GM23338 (cell line): ENCODE data around the gene ZBTB20. TPM values are rescaled to one million over a fixed set of nuclear protein-coding genes. Genes with fewer than 3 reads are reported as not detected.

Experiments used
- ATAC-seq: fragments of 200-7000 bp; cut with Tn5 transposase; 3 replicates; pipeline ENCODE4 v1.9.1; 2020
- DNase-seq: peaks from one replicate; pipeline ENCODE4 v3.0.0-alpha.2; 2015; ENCODE audit warnings: low spot score
- H2AFZ ChIP-seq: fragments of 200-600 bp; sonication (generic); 2 replicates; pipeline ENCODE4 v1.8.0; 2016; ENCODE audit warnings: antibody characterized with exemption, mild to moderate bottlenecking, moderate library complexity
- H3F3A ChIP-seq: fragments of 200-600 bp; sonication (generic); replicated peaks from 2 replicates; pipeline ENCODE4 v1.8.0; 2017; ENCODE audit warnings: antibody characterized with exemption, mixed run types, low read depth
- H3K27ac ChIP-seq: fragments of 200-600 bp; sonication (generic); 2 replicates; pipeline ENCODE4 v1.6.1; 2016; ENCODE audit warnings: low read depth
- H3K27me3 ChIP-seq: fragments of 200-600 bp; sonication (generic); 2 replicates; pipeline ENCODE4 v1.8.0; 2016; ENCODE audit warnings: mild to moderate bottlenecking, mixed run types, moderate library complexity; ENCODE audit not compliant: insufficient read depth
- H3K36me3 ChIP-seq: fragments of 200-600 bp; sonication (generic); 2 replicates; pipeline ENCODE4 v1.8.0; 2016; ENCODE audit warnings: mild to moderate bottlenecking; ENCODE audit not compliant: insufficient read depth
- H3K4me1 ChIP-seq: fragments of 200-600 bp; sonication (generic); 2 replicates; pipeline ENCODE4 v1.8.0; 2016; ENCODE audit warnings: mild to moderate bottlenecking, moderate library complexity; ENCODE audit not compliant: insufficient read depth
- H3K4me2 ChIP-seq: fragments of 200-600 bp; sonication (generic); 2 replicates; pipeline ENCODE4 v1.7.1; 2017; ENCODE audit warnings: mixed run types
- H3K4me3 ChIP-seq: fragments of 200-600 bp; sonication (generic); 2 replicates; pipeline ENCODE4 v1.6.1; 2016; ENCODE audit warnings: mixed run types
- H3K79me2 ChIP-seq: fragments of 200-600 bp; sonication (generic); replicated peaks from 2 replicates; pipeline ENCODE4 v1.8.0; 2017; ENCODE audit warnings: mild to moderate bottlenecking; ENCODE audit not compliant: insufficient read depth
- H3K9me2 ChIP-seq: fragments of 200-600 bp; sonication (generic); 2 replicates; pipeline ENCODE4 v1.8.0; 2017; ENCODE audit not compliant: insufficient read depth
- H4K20me1 ChIP-seq: fragments of 200-600 bp; sonication (generic); replicated peaks from 2 replicates; pipeline ENCODE4 v1.8.0; 2017; ENCODE audit warnings: mild to moderate bottlenecking; ENCODE audit not compliant: insufficient read depth
- H3K27ac Mint-ChIP-seq: 2 replicates; pipeline ENCODE4 v1.8.0; 2020; ENCODE audit warnings: inconsistent platforms, mild to moderate bottlenecking, moderate library complexity, mixed read lengths
- H3K27me3 Mint-ChIP-seq: 3 replicates; pipeline ENCODE4 v1.8.0; 2022; ENCODE audit warnings: low read depth, mild to moderate bottlenecking, moderate library complexity, mixed read lengths, inconsistent platforms; ENCODE audit not compliant: insufficient read depth, poor library complexity
- H3K36me3 Mint-ChIP-seq: 3 replicates; pipeline ENCODE4 v1.8.0; 2021; ENCODE audit warnings: low read depth, mild to moderate bottlenecking, inconsistent platforms, moderate library complexity, mixed read lengths
- H3K4me1 Mint-ChIP-seq: 3 replicates; pipeline ENCODE4 v1.8.0; 2020; ENCODE audit warnings: mild to moderate bottlenecking, inconsistent platforms, mixed read lengths
- H3K4me3 Mint-ChIP-seq: 3 replicates; pipeline ENCODE4 v1.8.0; 2021; ENCODE audit warnings: moderate library complexity, mild to moderate bottlenecking, inconsistent platforms, mixed read lengths
- H3K9me3 Mint-ChIP-seq: 3 replicates; pipeline ENCODE4 v1.8.0; 2020; ENCODE audit warnings: moderate library complexity, mild to moderate bottlenecking, inconsistent platforms, mixed read lengths
- CREB1 ChIP-seq: fragments of 250-450 bp; sonication (Bioruptor Pico); IDR thresholded peaks from 2 replicates; pipeline ENCODE4 v1.5.0; 2020; ENCODE audit warnings: low read depth, mild to moderate bottlenecking, moderate library complexity
- EZH2 ChIP-seq: fragments of 200-600 bp; sonication (generic); IDR thresholded peaks from one replicate; pipeline ENCODE4 v1.8.0; 2017; ENCODE audit warnings: antibody characterized with exemption, mild to moderate bottlenecking, low read depth; ENCODE audit not compliant: unreplicated experiment
- EZH2phosphoT487 ChIP-seq: fragments of 200-600 bp; sonication (generic); IDR thresholded peaks from one replicate; pipeline ENCODE4 v1.8.1; 2018; ENCODE audit warnings: antibody characterized with exemption; ENCODE audit not compliant: unreplicated experiment
- JUNB ChIP-seq: IDR thresholded peaks from one replicate; pipeline ENCODE4 v1.6.1; 2016; ENCODE audit warnings: antibody characterized with exemption; ENCODE audit not compliant: unreplicated experiment
- NANOG ChIP-seq: IDR thresholded peaks from 2 replicates; pipeline ENCODE4 v1.6.1; 2016; ENCODE audit warnings: antibody characterized with exemption, borderline replicate concordance
- POLR2AphosphoS5 ChIP-seq: IDR thresholded peaks from 2 replicates; pipeline ENCODE4 v1.6.1; 2016; ENCODE audit warnings: antibody characterized with exemption, low read depth
- STAT1 ChIP-seq: IDR thresholded peaks from one replicate; pipeline ENCODE4 v1.6.1; 2016; ENCODE audit warnings: antibody characterized with exemption; ENCODE audit not compliant: unreplicated experiment
- ZNF114 ChIP-seq: fragments of 250-450 bp; sonication (Bioruptor Pico); IDR thresholded peaks from 2 replicates; pipeline ENCODE4 v1.5.0; 2020; ENCODE audit warnings: mild to moderate bottlenecking, moderate library complexity
- ZNF331 ChIP-seq: fragments of 250-450 bp; sonication (Bioruptor Pico); IDR thresholded peaks from 2 replicates; pipeline ENCODE4 v1.5.0; 2020; ENCODE audit warnings: low read depth, mild to moderate bottlenecking, moderate library complexity
- polyA plus RNA-seq: library from polyadenylated mRNA; unstranded; fragments of >200 nt; fragmentation: Nextera tagmentation; extraction: Ambion mirVana; gene quantifications from 2 replicates; pipeline ENCODE4 v1.2.1, GENCODE V29; 2016
- total RNA-seq: library from RNA; depleted of rRNA; stranded (reverse); fragments of >200 nt; shearing (Covaris generic); gene quantifications from 2 replicates; pipeline ENCODE4 v1.2.3, GENCODE V29; 2014
- TF ChIP-seq, protein P1 (sequence below): IDR thresholded peaks from 2 replicates; pipeline ENCODE4 v1.6.1; 2016; ENCODE audit warnings: antibody characterized with exemption
- TF ChIP-seq, protein P2 (sequence below): IDR thresholded peaks from one replicate; pipeline ENCODE4 v1.6.1; 2018; ENCODE audit warnings: antibody characterized with exemption; ENCODE audit not compliant: unreplicated experiment
- TF ChIP-seq, protein P3 (sequence below), 2 experiments: fragments of 200-600 bp in 1 of 2; sonication (generic) in 1 of 2; conservative IDR thresholded peaks; 2 replicates each; pipeline versions ENCODE4 v1.5.1 to v1.6.1; 2016 to 2017; ENCODE audit warnings: antibody characterized with exemption in 2 of 2, low read depth in 2 of 2, mild to moderate bottlenecking in 2 of 2, moderate library complexity in 1 of 2
- TF ChIP-seq, protein P4 (sequence below): fragments of 250-450 bp; sonication (Bioruptor Pico); IDR thresholded peaks from 2 replicates; pipeline ENCODE4 v1.5.0; 2020; ENCODE audit warnings: mild to moderate bottlenecking, moderate library complexity

ZBTB20 gene
- total and polyA plus RNA-seq, 2 experiments from 2014 or later, result 2.0 to 3.3 TPM

DNA sequence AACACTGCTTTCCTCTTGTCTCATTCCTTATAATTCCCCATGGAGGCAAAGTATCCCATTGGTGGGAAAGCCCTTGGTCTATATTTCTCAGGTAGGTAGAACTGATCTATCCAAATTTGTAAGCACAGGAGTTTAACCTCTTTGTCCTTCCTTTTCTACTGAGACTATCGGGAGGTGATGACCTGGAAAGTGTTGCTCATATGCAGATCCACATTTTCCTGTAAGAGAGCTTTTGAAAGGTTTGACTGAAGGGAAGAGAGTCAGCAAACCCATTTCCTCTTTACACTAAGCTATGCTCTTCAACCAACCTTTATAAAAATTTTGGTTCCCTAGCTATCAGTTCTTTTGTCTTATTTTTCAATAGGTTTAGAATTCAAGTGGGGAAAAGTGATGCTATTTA lies 652.6 kb downstream of the ZBTB20 start:
- no peaks in the 10 kb centered on the region for H3K79me2 ChIP-seq

More for the DNA sequence above, 652.6 kb downstream of the ZBTB20 start:
- ATAC-seq (no peak), DNase-seq (no peak)
- no peaks in the 10 kb centered on the region for H3K27me3 ChIP-seq
- H3K4me2 ChIP-seq, result no peak overlapping the region
- Mint-ChIP-seq H3K4me1 (peaks cover 6% of the 10 kb centered on the region; the same call in 2 of the 3 replicates), H3K27me3 (no peaks in the 10 kb centered on the region), H3K9me3 (no peaks in the 10 kb centered on the region), H3K4me3 (no peak overlapping the region), H3K36me3 (no peaks in the 10 kb centered on the region), H3K27ac (no peak overlapping the region)
- H4K20me1 ChIP-seq, result no peaks in the 10 kb centered on the region
- no peak overlapping the region for H3K4me3 ChIP-seq
- H3K4me1 ChIP-seq, result no peaks in the 10 kb centered on the region
- 0 out of 2 replicates have a peak, but pooled peaks cover 4% of the 10 kb centered on the region for H3K9me2 ChIP-seq
- no peak for TF ChIP-seq EZH2phosphoT487
- TF ChIP-seq, protein P1, sequence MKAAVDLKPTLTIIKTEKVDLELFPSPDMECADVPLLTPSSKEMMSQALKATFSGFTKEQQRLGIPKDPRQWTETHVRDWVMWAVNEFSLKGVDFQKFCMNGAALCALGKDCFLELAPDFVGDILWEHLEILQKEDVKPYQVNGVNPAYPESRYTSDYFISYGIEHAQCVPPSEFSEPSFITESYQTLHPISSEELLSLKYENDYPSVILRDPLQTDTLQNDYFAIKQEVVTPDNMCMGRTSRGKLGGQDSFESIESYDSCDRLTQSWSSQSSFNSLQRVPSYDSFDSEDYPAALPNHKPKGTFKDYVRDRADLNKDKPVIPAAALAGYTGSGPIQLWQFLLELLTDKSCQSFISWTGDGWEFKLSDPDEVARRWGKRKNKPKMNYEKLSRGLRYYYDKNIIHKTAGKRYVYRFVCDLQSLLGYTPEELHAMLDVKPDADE, result no peak
- no peak for TF ChIP-seq JUNB
- no peak for TF ChIP-seq NANOG
- no peak for TF ChIP-seq CREB1
- TF ChIP-seq POLR2AphosphoS5, result no peak
- TF ChIP-seq, protein P2, sequence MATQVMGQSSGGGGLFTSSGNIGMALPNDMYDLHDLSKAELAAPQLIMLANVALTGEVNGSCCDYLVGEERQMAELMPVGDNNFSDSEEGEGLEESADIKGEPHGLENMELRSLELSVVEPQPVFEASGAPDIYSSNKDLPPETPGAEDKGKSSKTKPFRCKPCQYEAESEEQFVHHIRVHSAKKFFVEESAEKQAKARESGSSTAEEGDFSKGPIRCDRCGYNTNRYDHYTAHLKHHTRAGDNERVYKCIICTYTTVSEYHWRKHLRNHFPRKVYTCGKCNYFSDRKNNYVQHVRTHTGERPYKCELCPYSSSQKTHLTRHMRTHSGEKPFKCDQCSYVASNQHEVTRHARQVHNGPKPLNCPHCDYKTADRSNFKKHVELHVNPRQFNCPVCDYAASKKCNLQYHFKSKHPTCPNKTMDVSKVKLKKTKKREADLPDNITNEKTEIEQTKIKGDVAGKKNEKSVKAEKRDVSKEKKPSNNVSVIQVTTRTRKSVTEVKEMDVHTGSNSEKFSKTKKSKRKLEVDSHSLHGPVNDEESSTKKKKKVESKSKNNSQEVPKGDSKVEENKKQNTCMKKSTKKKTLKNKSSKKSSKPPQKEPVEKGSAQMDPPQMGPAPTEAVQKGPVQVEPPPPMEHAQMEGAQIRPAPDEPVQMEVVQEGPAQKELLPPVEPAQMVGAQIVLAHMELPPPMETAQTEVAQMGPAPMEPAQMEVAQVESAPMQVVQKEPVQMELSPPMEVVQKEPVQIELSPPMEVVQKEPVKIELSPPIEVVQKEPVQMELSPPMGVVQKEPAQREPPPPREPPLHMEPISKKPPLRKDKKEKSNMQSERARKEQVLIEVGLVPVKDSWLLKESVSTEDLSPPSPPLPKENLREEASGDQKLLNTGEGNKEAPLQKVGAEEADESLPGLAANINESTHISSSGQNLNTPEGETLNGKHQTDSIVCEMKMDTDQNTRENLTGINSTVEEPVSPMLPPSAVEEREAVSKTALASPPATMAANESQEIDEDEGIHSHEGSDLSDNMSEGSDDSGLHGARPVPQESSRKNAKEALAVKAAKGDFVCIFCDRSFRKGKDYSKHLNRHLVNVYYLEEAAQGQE, result no peak
- TF ChIP-seq, protein P3, sequence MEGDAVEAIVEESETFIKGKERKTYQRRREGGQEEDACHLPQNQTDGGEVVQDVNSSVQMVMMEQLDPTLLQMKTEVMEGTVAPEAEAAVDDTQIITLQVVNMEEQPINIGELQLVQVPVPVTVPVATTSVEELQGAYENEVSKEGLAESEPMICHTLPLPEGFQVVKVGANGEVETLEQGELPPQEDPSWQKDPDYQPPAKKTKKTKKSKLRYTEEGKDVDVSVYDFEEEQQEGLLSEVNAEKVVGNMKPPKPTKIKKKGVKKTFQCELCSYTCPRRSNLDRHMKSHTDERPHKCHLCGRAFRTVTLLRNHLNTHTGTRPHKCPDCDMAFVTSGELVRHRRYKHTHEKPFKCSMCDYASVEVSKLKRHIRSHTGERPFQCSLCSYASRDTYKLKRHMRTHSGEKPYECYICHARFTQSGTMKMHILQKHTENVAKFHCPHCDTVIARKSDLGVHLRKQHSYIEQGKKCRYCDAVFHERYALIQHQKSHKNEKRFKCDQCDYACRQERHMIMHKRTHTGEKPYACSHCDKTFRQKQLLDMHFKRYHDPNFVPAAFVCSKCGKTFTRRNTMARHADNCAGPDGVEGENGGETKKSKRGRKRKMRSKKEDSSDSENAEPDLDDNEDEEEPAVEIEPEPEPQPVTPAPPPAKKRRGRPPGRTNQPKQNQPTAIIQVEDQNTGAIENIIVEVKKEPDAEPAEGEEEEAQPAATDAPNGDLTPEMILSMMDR (conservative IDR thresholded peaks at IDR 0.05; ENCODE audit: low read depth in 2 of 2), result no peak
- TF ChIP-seq STAT1, result no peak
- no peak for TF ChIP-seq ZNF114 (CRISPR knock-in tag)
- no peak for TF ChIP-seq EZH2
- no peak for TF ChIP-seq ZNF331 (CRISPR knock-in tag)
- TF ChIP-seq, protein P4, sequence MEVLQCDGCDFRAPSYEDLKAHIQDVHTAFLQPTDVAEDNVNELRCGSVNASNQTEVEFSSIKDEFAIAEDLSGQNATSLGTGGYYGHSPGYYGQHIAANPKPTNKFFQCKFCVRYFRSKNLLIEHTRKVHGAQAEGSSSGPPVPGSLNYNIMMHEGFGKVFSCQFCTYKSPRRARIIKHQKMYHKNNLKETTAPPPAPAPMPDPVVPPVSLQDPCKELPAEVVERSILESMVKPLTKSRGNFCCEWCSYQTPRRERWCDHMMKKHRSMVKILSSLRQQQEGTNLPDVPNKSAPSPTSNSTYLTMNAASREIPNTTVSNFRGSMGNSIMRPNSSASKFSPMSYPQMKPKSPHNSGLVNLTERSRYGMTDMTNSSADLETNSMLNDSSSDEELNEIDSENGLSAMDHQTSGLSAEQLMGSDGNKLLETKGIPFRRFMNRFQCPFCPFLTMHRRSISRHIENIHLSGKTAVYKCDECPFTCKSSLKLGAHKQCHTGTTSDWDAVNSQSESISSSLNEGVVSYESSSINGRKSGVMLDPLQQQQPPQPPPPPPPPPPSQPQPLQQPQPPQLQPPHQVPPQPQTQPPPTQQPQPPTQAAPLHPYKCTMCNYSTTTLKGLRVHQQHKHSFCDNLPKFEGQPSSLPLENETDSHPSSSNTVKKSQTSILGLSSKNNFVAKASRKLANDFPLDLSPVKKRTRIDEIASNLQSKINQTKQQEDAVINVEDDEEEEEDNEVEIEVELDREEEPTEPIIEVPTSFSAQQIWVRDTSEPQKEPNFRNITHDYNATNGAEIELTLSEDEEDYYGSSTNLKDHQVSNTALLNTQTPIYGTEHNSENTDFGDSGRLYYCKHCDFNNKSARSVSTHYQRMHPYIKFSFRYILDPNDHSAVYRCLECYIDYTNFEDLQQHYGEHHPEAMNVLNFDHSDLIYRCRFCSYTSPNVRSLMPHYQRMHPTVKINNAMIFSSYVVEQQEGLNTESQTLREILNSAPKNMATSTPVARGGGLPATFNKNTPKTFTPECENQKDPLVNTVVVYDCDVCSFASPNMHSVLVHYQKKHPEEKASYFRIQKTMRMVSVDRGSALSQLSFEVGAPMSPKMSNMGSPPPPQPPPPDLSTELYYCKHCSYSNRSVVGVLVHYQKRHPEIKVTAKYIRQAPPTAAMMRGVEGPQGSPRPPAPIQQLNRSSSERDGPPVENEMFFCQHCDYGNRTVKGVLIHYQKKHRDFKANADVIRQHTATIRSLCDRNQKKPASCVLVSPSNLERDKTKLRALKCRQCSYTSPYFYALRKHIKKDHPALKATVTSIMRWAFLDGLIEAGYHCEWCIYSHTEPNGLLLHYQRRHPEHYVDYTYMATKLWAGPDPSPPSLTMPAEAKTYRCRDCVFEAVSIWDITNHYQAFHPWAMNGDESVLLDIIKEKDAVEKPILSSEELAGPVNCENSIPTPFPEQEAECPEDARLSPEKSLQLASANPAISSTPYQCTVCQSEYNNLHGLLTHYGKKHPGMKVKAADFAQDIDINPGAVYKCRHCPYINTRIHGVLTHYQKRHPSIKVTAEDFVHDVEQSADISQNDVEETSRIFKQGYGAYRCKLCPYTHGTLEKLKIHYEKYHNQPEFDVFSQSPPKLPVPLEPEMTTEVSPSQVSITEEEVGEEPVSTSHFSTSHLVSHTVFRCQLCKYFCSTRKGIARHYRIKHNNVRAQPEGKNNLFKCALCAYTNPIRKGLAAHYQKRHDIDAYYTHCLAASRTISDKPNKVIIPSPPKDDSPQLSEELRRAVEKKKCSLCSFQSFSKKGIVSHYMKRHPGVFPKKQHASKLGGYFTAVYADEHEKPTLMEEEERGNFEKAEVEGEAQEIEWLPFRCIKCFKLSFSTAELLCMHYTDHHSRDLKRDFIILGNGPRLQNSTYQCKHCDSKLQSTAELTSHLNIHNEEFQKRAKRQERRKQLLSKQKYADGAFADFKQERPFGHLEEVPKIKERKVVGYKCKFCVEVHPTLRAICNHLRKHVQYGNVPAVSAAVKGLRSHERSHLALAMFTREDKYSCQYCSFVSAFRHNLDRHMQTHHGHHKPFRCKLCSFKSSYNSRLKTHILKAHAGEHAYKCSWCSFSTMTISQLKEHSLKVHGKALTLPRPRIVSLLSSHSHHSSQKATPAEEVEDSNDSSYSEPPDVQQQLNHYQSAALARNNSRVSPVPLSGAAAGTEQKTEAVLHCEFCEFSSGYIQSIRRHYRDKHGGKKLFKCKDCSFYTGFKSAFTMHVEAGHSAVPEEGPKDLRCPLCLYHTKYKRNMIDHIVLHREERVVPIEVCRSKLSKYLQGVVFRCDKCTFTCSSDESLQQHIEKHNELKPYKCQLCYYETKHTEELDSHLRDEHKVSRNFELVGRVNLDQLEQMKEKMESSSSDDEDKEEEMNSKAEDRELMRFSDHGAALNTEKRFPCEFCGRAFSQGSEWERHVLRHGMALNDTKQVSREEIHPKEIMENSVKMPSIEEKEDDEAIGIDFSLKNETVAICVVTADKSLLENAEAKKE, result no peak
- no peaks in the 10 kb centered on the region for H3F3A ChIP-seq
- H3K36me3 ChIP-seq, result no peaks in the 10 kb centered on the region
- no peak overlapping the region for H3K27ac ChIP-seq
- H2AFZ ChIP-seq, result no peak overlapping the region
